H9 (cell line): Measurements from ENCODE around the gene COG6. TPM values are rescaled to one million over a fixed set of nuclear protein-coding genes. Genes with fewer than 3 reads are reported as not detected.

Experiments
- DNase-seq: peaks from one replicate; pipeline ENCODE4 v3.0.0-alpha.2; 2017
- H2AFZ ChIP-seq: one replicate; pipeline ENCODE4 v1.6.1; 2013; ENCODE audit warnings: mild to moderate bottlenecking, low read length, control low read depth, moderate library complexity
- H2AK5ac ChIP-seq: 2 replicates; pipeline ENCODE4 v1.6.1; 2013; ENCODE audit warnings: low read length, control low read depth, mixed read lengths; ENCODE audit not compliant: insufficient read length
- H2BK120ac ChIP-seq: one replicate; pipeline ENCODE4 v1.6.1; 2013; ENCODE audit warnings: low read depth, mild to moderate bottlenecking, low read length, control low read depth, inconsistent platforms; ENCODE audit not compliant: poor library complexity, severe bottlenecking
- H2BK12ac ChIP-seq: 2 replicates; pipeline ENCODE4 v1.6.1; 2013; ENCODE audit warnings: low read length, control low read depth, mixed read lengths, low read depth; ENCODE audit not compliant: insufficient read length
- H2BK15ac ChIP-seq: 2 replicates; pipeline ENCODE4 v1.6.1; 2013; ENCODE audit warnings: low read depth, low read length, control low read depth
- H2BK20ac ChIP-seq: one replicate; pipeline ENCODE4 v1.6.1; 2013; ENCODE audit warnings: low read depth, mild to moderate bottlenecking, low read length, control low read depth, inconsistent platforms; ENCODE audit not compliant: poor library complexity, severe bottlenecking
- H2BK5ac ChIP-seq: 2 replicates; pipeline ENCODE4 v1.6.1; 2013; ENCODE audit warnings: low read length, control low read depth, mixed read lengths; ENCODE audit not compliant: insufficient read length
- H3K14ac ChIP-seq: 2 replicates; pipeline ENCODE4 v1.6.1; 2013; ENCODE audit warnings: low read length, control low read depth; ENCODE audit not compliant: insufficient read depth
- H3K18ac ChIP-seq: 2 replicates; pipeline ENCODE4 v1.6.1; 2013; ENCODE audit warnings: low read depth, mild to moderate bottlenecking, mixed read lengths, low read length, control low read depth; ENCODE audit not compliant: insufficient read length
- H3K23ac ChIP-seq: 2 replicates; pipeline ENCODE4 v1.6.1; 2013; ENCODE audit warnings: low read length, control low read depth, mixed read lengths, low read depth; ENCODE audit not compliant: insufficient read length
- H3K23me2 ChIP-seq: 2 replicates; pipeline ENCODE4 v1.6.1; 2013; ENCODE audit warnings: low read depth, mild to moderate bottlenecking, mixed read lengths, low read length, control low read depth; ENCODE audit not compliant: insufficient read length, poor library complexity, severe bottlenecking
- H3K27ac ChIP-seq: 2 replicates; pipeline ENCODE4 v1.5.1; 2013; ENCODE audit warnings: low read length, control low read depth, mixed read lengths, low read depth; ENCODE audit not compliant: insufficient read length
- H3K27me3 ChIP-seq: 2 replicates; pipeline ENCODE4 v1.6.1; 2013; ENCODE audit warnings: low read length, control low read depth, inconsistent platforms; ENCODE audit not compliant: insufficient read depth
- H3K4ac ChIP-seq: 2 replicates; pipeline ENCODE4 v1.6.1; 2013; ENCODE audit warnings: low read depth, mild to moderate bottlenecking, control low read depth, inconsistent platforms, low read length, moderate library complexity
- H3K4me1 ChIP-seq: 2 replicates; pipeline ENCODE4 v1.6.1; 2013; ENCODE audit warnings: low read length, control low read depth, inconsistent platforms; ENCODE audit not compliant: insufficient read depth
- H3K4me2 ChIP-seq: 2 replicates; pipeline ENCODE4 v1.6.1; 2013; ENCODE audit warnings: low read length, control low read depth, mixed read lengths; ENCODE audit not compliant: insufficient read length, insufficient read depth
- H3K56ac ChIP-seq: 2 replicates; pipeline ENCODE4 v1.6.1; 2013; ENCODE audit warnings: low read depth, mild to moderate bottlenecking, mixed read lengths, low read length, control low read depth; ENCODE audit not compliant: insufficient read length
- H3K79me1 ChIP-seq: 2 replicates; pipeline ENCODE4 v1.6.1; 2013; ENCODE audit warnings: low read depth, mild to moderate bottlenecking, moderate library complexity, low read length, control low read depth, inconsistent platforms; ENCODE audit not compliant: insufficient read depth, poor library complexity, severe bottlenecking
- H3K79me2 ChIP-seq: 2 replicates; pipeline ENCODE4 v1.6.1; 2013; ENCODE audit warnings: low read length, control low read depth, inconsistent platforms; ENCODE audit not compliant: insufficient read depth
- H3K9ac ChIP-seq: 2 replicates; pipeline ENCODE4 v1.6.1; 2013; ENCODE audit warnings: low read length, control low read depth, mixed read lengths; ENCODE audit not compliant: insufficient read length; ENCODE audit errors: extremely low read depth
- H3K9me3 ChIP-seq: one replicate; pipeline ENCODE4 v1.6.1; 2013; ENCODE audit warnings: low read depth, low read length, inconsistent platforms; ENCODE audit not compliant: control insufficient read depth
- H3T11ph ChIP-seq: one replicate; pipeline ENCODE4 v1.6.1; 2013; ENCODE audit warnings: mild to moderate bottlenecking, low read length, control low read depth, inconsistent platforms
- H4K20me1 ChIP-seq: one replicate; pipeline ENCODE4 v1.6.1; 2013; ENCODE audit not compliant: control insufficient read depth, insufficient read length, insufficient read depth
- H4K5ac ChIP-seq: 2 replicates; pipeline ENCODE4 v1.6.1; 2013; ENCODE audit warnings: low read depth, mild to moderate bottlenecking, mixed read lengths, low read length, control low read depth; ENCODE audit not compliant: insufficient read length
- H4K8ac ChIP-seq: replicated peaks from 2 replicates; pipeline ENCODE4 v1.6.1; 2013; ENCODE audit warnings: low read length, control low read depth, mixed read lengths, low read depth; ENCODE audit not compliant: insufficient read length
- H4K91ac ChIP-seq: 2 replicates; pipeline ENCODE4 v1.6.1; 2013; ENCODE audit warnings: low read depth, mild to moderate bottlenecking, moderate library complexity, mixed read lengths, low read length, control low read depth; ENCODE audit not compliant: insufficient read length
- H3K27ac Mint-ChIP-seq, 3 experiments: 2 replicates in 2 of 3; 3 replicates in 1 of 3; pipeline ENCODE4 v1.8.0; 2020 to 2021; ENCODE audit warnings: mixed read lengths in 3 of 3, mild to moderate bottlenecking in 1 of 3, moderate library complexity in 1 of 3
- H3K27me3 Mint-ChIP-seq: 2 replicates; pipeline ENCODE4 v1.8.0; 2021; ENCODE audit warnings: low read depth, mild to moderate bottlenecking, moderate library complexity, mixed read lengths
- H3K36me3 Mint-ChIP-seq, 3 experiments: 2 replicates in 2 of 3; 3 replicates in 1 of 3; pipeline ENCODE4 v1.8.0; 2020 to 2021; ENCODE audit warnings: low read depth in 3 of 3, mixed read lengths in 3 of 3; ENCODE audit not compliant: insufficient read depth in 1 of 3
- H3K4me1 Mint-ChIP-seq, 2 experiments: 2 replicates each; pipeline ENCODE4 v1.8.0; 2020; ENCODE audit warnings: mixed read lengths in 2 of 2
- H3K4me3 Mint-ChIP-seq, 2 experiments: 2 replicates in 1 of 2; 3 replicates in 1 of 2; pipeline ENCODE4 v1.8.0; 2020 to 2021; ENCODE audit warnings: mild to moderate bottlenecking in 2 of 2, mixed read lengths in 2 of 2, moderate library complexity in 1 of 2
- H3K9me3 Mint-ChIP-seq, 2 experiments: 2 replicates in 1 of 2; 3 replicates in 1 of 2; pipeline ENCODE4 v1.8.0; 2020; ENCODE audit warnings: mild to moderate bottlenecking in 2 of 2, mixed read lengths in 2 of 2, moderate library complexity in 1 of 2
- CTCF ChIP-seq: fragments of 200-600 bp; sonication (generic); conservative IDR thresholded peaks from 3 replicates; pipeline ENCODE4 v1.8.0; 2021; ENCODE audit warnings: antibody characterized with exemption, mild to moderate bottlenecking
- WGBS: extraction: QIAGEN DNeasy Blood & Tissue Kit; methylation state at CpG from one replicate; pipeline ENCODE4 v1.1.7; 2013; ENCODE audit warnings: missing lambda C conversion rate, low lambda C conversion rate, mixed read lengths; ENCODE audit not compliant: insufficient read length; ENCODE audit errors: extremely low coverage; 5-methylcytosine and 5-hydroxymethylcytosine counted together
- total RNA-seq: library from RNA; stranded (reverse); gene quantifications from 2 replicates; pipeline ENCODE4 v1.2.1, GENCODE V29; 2021

The COG6 gene
- total RNA-seq, 1 experiment from 2014 or later = 23.7 TPM

- Histone ChIP-seq H3K4me1 (no peaks in the 10 kb centered on the region), H3T11ph (no peak overlapping the region), H4K5ac (no peak overlapping the region), H3K18ac (no peak overlapping the region), H4K8ac (no peak overlapping the region), H3K14ac (no peak overlapping the region), H3K27me3 (no peaks in the 10 kb centered on the region), H2AK5ac (no peak overlapping the region), H3K23me2 (no peaks in the 10 kb centered on the region), H3K56ac (no peak overlapping the region), H4K91ac (no peak overlapping the region), H2BK15ac (no peak overlapping the region), H2BK20ac (no peak overlapping the region), H2BK5ac (no peak overlapping the region), H3K27ac (no peak overlapping the region), H3K4me2 (no peak overlapping the region), H4K20me1 (no peaks in the 10 kb centered on the region), H2AFZ (no peak overlapping the region), H3K23ac (no peak overlapping the region), H3K9ac (no peak overlapping the region), H3K9me3 (no peaks in the 10 kb centered on the region), H2BK12ac (no peak overlapping the region), H3K4ac (no peak overlapping the region), H2BK120ac (no peak overlapping the region), H3K79me1 (no peaks in the 10 kb centered on the region), H3K79me2 (no peaks in the 10 kb centered on the region)
- H3K27ac Mint-ChIP-seq = no peak overlapping the region
- H3K36me3 Mint-ChIP-seq = no peaks in the 10 kb centered on the region; a peak in 2 of 7 replicates
- no CpG with 5 or more reads among the region's 3 CpGs for WGBS
- no peaks in the 10 kb centered on the region for H3K9me3 Mint-ChIP-seq
- DNase-seq = no peak
- H3K4me1 Mint-ChIP-seq = no peaks in the 10 kb centered on the region
- no peak for TF ChIP-seq CTCF
- H3K27me3 Mint-ChIP-seq = no peaks in the 10 kb centered on the region
- no peak overlapping the region for H3K4me3 Mint-ChIP-seq
Observed at GRCh38 chr13:39688278-39688677, 32.8 kb downstream of the COG6 start.
